NCI-H2227 treated with DMSO at 0.1 percent for 48 hours (cell line): ENCODE measurements around the gene ATP11C.
A peak's percentile ranks its signal among the peaks of the same experiment; 100 is the strongest.

ENCODE experiments used
- DNase-seq: peaks from one replicate; lab custom pipeline; 2025; lab: John Stamatoyannopoulos, UW

The ATP11C gene

GRCh38 chrX:139803224-139803623, 129.6 kb downstream of the ATP11C start:
- no peak for DNase-seq

DNA sequence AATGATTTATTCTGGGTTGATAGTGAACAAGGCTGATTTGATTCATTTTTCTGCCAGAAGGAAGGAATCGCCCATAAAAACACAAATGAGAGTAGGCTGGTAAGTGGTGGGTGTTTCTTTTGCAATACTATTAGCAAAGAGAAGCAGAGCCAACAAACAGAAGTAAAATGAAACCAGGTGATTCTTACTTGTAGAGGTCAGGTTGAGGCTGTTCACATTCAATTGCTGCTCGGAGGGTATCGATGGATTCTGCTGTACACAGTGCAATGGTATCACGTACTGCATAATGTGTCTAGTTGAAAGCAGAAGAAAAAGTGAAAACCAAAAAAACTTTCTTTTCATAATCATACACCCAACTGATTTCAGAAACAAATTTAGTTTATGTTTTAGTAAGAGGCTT, 130.8 kb downstream of the ATP11C start:
- DNase-seq: no peak

GRCh38 chrX:139801397-139801813, 131.4 kb downstream of the ATP11C start:
- no peak for DNase-seq

DNA sequence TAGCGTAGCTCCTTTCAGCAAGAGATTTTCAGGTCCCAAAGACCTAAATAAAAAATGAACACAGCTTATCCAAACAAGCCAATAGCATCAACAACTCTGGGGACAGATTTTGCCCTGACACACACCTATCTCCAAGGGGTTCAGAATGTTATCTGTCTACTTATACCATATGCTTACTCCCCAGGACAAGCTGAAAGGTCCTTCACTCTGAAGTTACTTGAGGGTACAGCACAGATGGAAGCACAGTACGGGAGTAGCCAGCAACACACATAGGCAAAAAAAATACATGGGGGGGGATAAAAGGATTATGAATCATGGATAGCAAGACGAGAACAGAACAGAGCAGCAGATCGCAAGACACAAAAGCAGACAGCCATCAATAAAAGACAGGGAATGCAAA, 134.2 kb downstream of the ATP11C start:
- no peak for DNase-seq

GRCh38 chrX:139795196-139795595, 137.7 kb downstream of the ATP11C start:
- no peak for DNase-seq

- DNase-seq: no peak
These were observed 145.3 kb downstream of the ATP11C start for GRCh38 chrX:139787601-139788000.

GRCh38 chrX:139784807-139785206, 148.0 kb downstream of the ATP11C start:
- DNase-seq: no peak

DNA sequence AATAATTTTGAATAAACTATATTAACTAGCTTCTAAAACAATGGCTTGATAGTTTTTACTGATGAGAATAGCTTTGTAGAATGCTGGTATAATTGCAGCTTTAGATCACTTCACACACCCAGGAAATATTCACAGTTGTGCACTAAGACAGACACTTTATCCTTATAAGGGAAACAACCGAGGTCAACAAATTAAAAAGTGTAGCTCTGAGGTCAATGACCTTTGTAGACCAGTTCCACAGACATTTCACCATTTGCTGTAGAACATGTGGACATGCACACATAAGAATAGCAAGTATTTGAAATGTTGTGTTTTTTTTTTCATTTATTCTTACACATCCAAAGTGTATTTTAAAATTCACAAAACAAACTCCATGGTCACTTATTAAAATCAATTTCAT, 148.9 kb downstream of the ATP11C start:
- no peak for DNase-seq

DNA sequence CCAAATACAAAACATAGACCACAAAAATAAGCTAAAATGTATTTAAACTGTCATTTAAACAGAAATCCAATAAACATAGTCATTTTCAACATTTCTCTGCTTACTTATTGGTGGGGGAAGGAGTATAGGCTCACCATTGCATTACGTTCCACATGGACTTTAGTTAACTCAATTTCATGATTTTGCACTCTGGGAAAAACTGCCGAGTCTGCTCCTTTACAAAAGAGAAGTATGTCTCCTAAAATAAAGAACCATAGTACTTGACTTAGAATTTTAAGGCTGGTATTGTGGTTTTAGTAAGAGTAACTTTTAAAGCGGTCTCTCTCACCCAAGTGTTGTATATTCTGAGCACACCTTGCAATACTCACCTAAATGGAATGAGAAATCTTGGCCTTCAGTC, 149.8 kb downstream of the ATP11C start:
- DNase-seq: no peak

DNA sequence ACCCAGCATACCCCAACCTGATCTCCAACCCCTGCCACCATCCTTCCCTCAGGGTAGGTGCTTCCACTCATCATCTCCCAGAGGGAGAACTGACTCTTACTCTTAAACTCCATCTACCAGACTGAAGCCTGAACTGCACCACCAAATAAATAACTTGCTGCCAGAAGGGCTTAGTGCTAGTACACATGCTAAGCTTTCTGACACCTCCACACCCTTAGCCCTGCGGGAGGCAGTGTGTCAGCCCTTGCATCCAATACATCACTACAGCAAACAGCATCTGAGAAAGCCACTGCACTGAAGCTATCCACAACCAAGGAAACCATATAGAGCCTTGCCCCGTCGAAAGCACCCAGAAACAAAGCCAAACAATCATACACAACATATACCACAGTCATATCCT, 156.3 kb downstream of the ATP11C start:
- no peak for DNase-seq

DNA sequence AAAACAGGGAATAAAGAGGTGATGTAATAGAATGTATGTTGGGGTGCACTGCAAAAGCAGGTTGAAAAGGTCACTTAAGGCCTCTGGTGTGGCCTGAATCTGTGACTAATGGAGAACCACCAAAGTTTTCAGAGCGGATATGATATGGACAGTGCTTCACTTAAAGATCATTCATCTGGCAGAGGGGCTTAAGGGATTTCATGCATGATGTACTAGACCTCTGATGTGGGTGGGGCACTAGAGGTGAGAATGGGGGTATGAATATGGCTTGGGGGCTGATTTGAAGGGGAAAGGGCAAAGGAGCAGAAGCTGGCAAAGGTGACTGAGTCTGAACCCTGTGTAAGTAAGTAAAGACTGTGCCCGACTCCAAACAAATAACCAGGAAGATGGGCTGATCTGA, 162.5 kb downstream of the ATP11C start:
- DNase-seq: no peak

DNA sequence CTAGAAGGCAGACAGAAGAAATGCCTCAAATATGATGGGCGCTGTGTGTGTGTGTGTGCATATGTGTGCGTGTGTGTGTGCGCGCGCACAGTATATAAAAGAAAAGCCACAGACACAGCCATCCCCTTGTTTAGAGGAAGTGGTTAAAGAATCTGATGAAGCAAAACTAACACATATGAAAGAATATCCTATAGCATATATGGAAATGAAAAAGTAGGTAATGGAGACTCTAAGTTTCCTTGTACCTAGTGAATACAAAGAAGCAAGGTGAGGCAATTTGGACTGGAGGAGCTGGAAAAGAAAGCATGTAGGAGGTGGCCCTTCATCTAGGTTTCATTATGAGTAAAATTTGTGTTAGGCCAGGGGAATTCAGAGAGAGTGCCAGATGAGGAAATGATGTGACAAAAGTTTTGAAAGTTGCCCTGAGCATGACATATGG, 166.3 kb downstream of the ATP11C start:
- no peak for DNase-seq

DNA sequence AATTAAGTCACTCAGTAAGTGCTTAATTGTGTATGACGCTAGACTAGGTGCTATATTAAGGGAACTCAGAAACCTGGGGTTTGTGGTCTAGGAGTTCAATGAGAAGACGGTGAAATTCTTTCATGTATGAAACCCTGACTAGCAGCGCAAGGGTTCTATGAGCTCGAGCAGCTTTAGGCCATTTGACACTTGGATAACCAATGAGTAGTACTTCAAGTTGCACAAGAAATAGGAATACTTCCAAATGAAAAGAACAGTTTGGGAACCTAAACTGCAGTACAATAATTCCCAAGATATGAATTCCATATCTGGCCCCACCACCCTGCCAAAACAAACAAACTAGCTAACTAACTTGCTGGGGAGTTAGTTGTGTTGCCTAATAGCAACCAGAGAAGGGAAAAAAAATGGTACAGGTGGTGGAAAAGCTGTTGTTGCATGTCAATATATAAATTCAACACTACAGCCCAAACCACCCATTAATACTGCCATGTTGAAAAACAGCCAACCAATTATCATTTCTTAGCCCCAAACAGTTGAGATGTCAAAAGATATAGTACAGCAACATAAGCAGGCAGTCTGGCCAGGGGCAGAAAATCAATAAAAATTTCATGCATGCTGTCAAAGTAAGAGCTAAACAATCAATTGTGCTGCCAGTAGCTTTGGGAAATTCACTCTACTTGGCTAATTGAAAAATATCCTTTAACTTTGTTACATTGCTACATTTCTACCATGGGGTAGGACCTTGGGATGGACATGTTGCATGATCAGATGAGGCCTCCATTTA, 170.3 kb downstream of the ATP11C start:
- DNase-seq: no peak

DNA sequence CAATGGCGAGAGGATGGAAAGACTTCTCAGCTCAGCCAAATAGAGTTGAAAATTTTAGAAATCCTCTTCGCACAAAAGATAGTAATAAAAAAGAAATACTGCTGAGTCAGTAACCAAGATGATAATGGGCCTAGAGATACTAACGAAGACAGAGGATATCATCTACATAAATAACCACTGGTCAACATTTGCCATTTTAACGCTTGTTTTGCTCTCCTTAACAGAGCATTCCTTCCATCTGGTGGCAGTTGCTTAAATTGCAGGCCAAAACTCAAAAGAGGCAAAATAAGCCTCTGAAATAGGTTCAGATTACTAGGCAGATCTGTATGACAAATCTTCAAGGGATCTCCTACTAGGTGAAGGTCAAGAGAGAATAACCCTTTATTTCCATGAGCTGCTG, 173.2 kb downstream of the ATP11C start:
- DNase-seq: peak; percentile 0

DNA sequence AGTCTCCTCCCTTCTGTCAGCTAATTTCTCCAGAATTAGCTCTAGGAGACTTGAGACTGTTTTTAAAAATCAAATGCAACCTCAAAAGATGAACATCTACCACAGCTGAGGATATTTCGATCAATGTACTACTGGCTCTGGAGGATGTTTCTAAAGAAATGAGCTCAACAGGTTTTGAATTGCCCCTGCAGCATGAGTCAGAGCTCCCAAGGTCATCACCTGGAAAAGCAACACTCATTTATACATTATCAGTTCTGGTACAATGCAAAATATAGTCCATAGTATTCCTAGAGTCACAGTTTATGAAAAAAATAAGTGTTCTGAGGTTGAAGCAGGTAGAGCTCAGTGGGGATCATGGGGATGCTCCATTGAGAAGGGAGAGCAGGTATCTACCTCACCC, 174.0 kb downstream of the ATP11C start:
- no peak for DNase-seq

DNA sequence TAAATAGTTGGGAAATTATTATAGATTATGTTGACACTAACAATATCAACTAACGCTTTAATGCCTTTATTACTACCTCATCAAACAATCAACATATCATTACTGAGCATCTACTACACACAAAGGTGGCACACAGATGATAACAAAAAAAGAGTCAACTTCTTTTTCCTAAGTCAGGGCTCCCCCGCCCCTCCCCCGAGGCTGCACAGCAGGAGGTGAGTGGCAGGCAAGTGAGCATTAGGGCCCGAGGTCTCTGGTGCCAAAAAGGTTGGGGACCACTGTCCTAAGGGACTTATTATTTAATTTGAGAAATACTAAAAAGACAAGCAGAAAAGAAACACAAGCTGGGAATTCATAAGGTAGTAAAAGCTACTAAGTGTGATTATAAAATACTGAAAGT, 174.6 kb downstream of the ATP11C start:
- DNase-seq: no peak

GRCh38 chrX:139751053-139751452, 181.8 kb downstream of the ATP11C start:
- no peak for DNase-seq

DNA sequence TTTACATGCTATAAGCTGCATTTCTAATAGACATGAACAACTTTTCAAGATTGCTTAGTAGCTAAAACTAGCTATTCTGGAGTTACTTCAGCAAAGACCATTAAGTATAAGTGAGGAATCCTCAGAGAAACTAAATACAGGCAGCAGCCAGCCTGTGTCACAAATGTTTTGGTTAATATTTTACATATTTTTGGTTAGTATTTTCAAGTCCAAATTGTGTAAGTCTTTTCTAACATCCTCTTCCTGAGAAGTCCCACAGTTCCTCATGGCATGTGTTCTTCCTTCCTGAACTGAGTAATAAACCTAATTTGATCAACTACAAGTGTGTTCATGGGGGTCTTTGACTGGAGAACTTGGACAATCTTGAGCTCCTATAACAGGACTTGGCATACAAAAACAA, 182.5 kb downstream of the ATP11C start:
- no peak for DNase-seq

DNA sequence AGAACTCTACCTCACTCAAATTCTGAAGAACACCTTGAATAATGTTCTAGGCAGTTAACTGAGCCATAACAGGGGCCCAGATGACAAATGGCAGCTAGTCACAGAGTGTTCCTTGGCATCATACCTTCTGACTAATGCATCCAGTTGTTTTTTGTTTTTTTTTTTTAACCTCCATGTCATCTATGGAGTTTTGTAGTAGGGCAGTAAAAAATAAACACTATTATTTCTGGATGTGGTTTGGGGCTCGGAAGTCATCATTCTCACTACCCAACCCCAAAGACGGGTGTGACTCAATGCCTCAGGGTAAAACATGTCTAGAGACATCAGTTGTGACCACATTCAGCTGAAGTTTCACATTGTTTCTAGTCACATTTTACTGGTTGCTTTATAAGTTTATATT, 193.7 kb downstream of the ATP11C start:
- DNase-seq: no peak

- DNase-seq: no peak
These were observed 194.3 kb downstream of the ATP11C start for GRCh38 chrX:139738581-139738980.

DNA sequence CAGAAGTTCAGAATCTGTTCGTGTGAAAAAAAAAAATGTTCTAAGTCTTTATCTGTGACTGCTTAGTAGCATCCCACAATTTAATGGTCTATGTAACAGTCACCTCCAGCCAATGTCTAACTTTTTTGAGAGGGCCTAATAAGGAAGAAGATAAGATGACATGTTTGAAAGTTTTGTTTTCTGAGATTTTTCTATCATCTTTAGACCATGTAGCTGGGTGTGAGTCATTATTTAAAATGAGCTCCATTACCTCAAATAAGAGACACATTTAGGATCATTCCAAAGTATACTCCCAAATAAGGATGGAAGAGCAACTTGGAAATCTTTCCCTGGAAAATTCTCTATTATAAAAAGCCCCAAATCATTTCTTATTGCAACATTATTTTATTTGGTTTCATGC, 196.7 kb downstream of the ATP11C start:
- no peak for DNase-seq

GRCh38 chrX:139734996-139735395, 197.9 kb downstream of the ATP11C start:
- no peak for DNase-seq

- DNase-seq: no peak
These were observed 207.1 kb downstream of the ATP11C start for GRCh38 chrX:139725720-139726119.

DNA sequence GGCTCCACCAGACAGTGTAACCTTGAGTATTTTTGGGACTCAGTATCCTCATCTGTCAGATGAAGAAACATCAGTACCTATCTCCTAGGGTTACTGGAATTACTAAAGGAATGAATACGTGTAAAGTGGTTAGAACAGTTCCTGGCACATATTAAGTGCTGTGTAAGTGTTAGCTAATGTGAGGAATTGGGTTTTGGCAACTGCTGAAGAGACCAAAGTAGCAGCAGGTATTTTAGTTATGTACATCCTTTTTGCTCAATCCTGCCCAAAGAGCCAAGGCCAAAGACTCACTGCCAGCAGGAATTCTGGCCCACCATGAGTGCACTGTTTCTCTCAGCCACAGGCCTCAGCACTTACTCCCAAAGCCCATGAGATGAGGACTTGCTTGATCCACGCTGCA, 208.2 kb downstream of the ATP11C start:
- DNase-seq: no peak
